ENCODE measurements around the gene CTNNA3.

Gene CTNNA3

GRCh38 chr10:66925896-66926715 is 769.9 kb downstream of the CTNNA3 start, which contains the start of gene LRRTM3:
Gene LRRTM3, plus strand, starts transcription at chr10:66926036.
- DNase-seq: peak; percentile 38 to 42 (median 42)

- DNase-seq: no peak
These were observed 770.6 kb downstream of the CTNNA3 start for GRCh38 chr10:66925373-66925772.

GRCh38 chr10:66924674-66925345 is 771.2 kb downstream of the CTNNA3 start:
- no peak for DNase-seq

- no peak for DNase-seq
These were observed 776.7 kb downstream of the CTNNA3 start for GRCh38 chr10:66919248-66919647.

- no peak for DNase-seq
These were observed 778.9 kb downstream of the CTNNA3 start for GRCh38 chr10:66917104-66917503.

GRCh38 chr10:66916030-66916429 is 780.0 kb downstream of the CTNNA3 start:
- no peak for DNase-seq

GRCh38 chr10:66910671-66911070 is 785.3 kb downstream of the CTNNA3 start:
- DNase-seq: no peak

GRCh38 chr10:66892871-66893270 is 803.1 kb downstream of the CTNNA3 start:
- DNase-seq: no peak

- DNase-seq: no peak
These were observed 807.8 kb downstream of the CTNNA3 start for GRCh38 chr10:66888237-66888636.

GRCh38 chr10:66886848-66887247 is 809.1 kb downstream of the CTNNA3 start:
- no peak for DNase-seq

GRCh38 chr10:66882271-66882670 is 813.7 kb downstream of the CTNNA3 start:
- no peak for DNase-seq

GRCh38 chr10:66881814-66882213 is 814.2 kb downstream of the CTNNA3 start:
- DNase-seq: no peak

- DNase-seq: no peak
These were observed 815.2 kb downstream of the CTNNA3 start for GRCh38 chr10:66880826-66881225.

- no peak for DNase-seq
These were observed 815.7 kb downstream of the CTNNA3 start for GRCh38 chr10:66880292-66880691.

- no peak for DNase-seq
These were observed 818.6 kb downstream of the CTNNA3 start for GRCh38 chr10:66877361-66877760.

GRCh38 chr10:66869635-66870034 is 826.4 kb downstream of the CTNNA3 start:
- DNase-seq: no peak

GRCh38 chr10:66862687-66863258 is 833.2 kb downstream of the CTNNA3 start:
- no peak for DNase-seq

GRCh38 chr10:66860376-66860945 is 835.5 kb downstream of the CTNNA3 start:
- no peak for DNase-seq

- DNase-seq: no peak
These were observed 843.2 kb downstream of the CTNNA3 start for GRCh38 chr10:66852811-66853210.

- DNase-seq: no peak
These were observed 847.1 kb downstream of the CTNNA3 start for GRCh38 chr10:66848856-66849255.

GRCh38 chr10:66844176-66844942 is 851.6 kb downstream of the CTNNA3 start:
- DNase-seq: no peak

- DNase-seq: no peak
These were observed 852.6 kb downstream of the CTNNA3 start for GRCh38 chr10:66843396-66843795.

GRCh38 chr10:66842867-66843266 is 853.1 kb downstream of the CTNNA3 start:
- DNase-seq: no peak
